Measurements from ENCODE around the gene SFT2D1. TPM values are rescaled to one million over a fixed set of nuclear protein-coding genes. Genes with fewer than 3 reads are reported as not detected.

Gene SFT2D1
- total RNA-seq, 3 donors from 2014 or later, result 41.1 to 52.4 (median 52.1) TPM

GRCh38 chr6:166271376-166271765 is 71.0 kb downstream of the SFT2D1 start:
- no peak for DNase-seq (ENCODE audit: low spot score in 2 of 2)
- Histone ChIP-seq H3K27ac (no peak overlapping the region), H3K4me1 (no peaks in the 10 kb centered on the region), H3K27me3 (peaks cover 0 to 23% of the 10 kb centered on the region in 2 donors), H3K4me3 (no peak overlapping the region), H3K36me3 (no peaks in the 10 kb centered on the region), H3K9me3 (no peaks in the 10 kb centered on the region)
- intact Hi-C loops (cut with DNase I; ENCODE audit: low total_unique reads), result no loop called here
- TF ChIP-seq, protein P1, sequence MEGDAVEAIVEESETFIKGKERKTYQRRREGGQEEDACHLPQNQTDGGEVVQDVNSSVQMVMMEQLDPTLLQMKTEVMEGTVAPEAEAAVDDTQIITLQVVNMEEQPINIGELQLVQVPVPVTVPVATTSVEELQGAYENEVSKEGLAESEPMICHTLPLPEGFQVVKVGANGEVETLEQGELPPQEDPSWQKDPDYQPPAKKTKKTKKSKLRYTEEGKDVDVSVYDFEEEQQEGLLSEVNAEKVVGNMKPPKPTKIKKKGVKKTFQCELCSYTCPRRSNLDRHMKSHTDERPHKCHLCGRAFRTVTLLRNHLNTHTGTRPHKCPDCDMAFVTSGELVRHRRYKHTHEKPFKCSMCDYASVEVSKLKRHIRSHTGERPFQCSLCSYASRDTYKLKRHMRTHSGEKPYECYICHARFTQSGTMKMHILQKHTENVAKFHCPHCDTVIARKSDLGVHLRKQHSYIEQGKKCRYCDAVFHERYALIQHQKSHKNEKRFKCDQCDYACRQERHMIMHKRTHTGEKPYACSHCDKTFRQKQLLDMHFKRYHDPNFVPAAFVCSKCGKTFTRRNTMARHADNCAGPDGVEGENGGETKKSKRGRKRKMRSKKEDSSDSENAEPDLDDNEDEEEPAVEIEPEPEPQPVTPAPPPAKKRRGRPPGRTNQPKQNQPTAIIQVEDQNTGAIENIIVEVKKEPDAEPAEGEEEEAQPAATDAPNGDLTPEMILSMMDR (IDR thresholded peaks at IDR 0.05), result no peak
- TF ChIP-seq POLR2A (IDR thresholded peaks at IDR 0.05) (no peak), POLR2AphosphoS5 (IDR thresholded peaks at IDR 0.05) (no peak)

GRCh38 chr6:166270706-166271375 is 71.5 kb downstream of the SFT2D1 start:
- Histone ChIP-seq H3K9me3 (no peaks in the 10 kb centered on the region), H3K4me1 (no peaks in the 10 kb centered on the region), H3K27ac (no peak overlapping the region), H3K4me3 (no peak overlapping the region), H3K27me3 (peaks cover 0 to 23% of the 10 kb centered on the region in 2 donors), H3K36me3 (no peaks in the 10 kb centered on the region)
- intact Hi-C loops (cut with DNase I; ENCODE audit: low total_unique reads), result no loop called here
- TF ChIP-seq, protein P1 (IDR thresholded peaks at IDR 0.05), result no peak
- TF ChIP-seq POLR2A (IDR thresholded peaks at IDR 0.05), result no peak
- TF ChIP-seq POLR2AphosphoS5 (IDR thresholded peaks at IDR 0.05), result no peak
- no peak for DNase-seq (ENCODE audit: low spot score in 2 of 2)

Other genes with a start within 250 kb of the SFT2D1 start
- not detected for gene TBXT, start 174.7 kb downstream of the SFT2D1 start, total RNA-seq
- under 1 TPM in 1 of 3 donors, not detected in 2; 0.29 TPM for gene PRR18, start 34.2 kb downstream of the SFT2D1 start, total RNA-seq
- 10 to 100 TPM; 37.4 to 66.9 (median 65.7) TPM for gene MPC1, start 40.4 kb upstream of the SFT2D1 start, total RNA-seq
- 10 to 100 TPM in 1 of 3 donors, 1 to 10 TPM in 2; 2.5 to 13.4 (median 2.6) TPM for gene RAMACL, start 244.1 kb upstream of the SFT2D1 start, total RNA-seq

Data from breast epithelium (tissue), 4 donors.